GM19397 (cell line): ENCODE data around the gene DGCR2.
"Not testable (repeated sequence)": the region's sequence is repeated elsewhere in the genome, so short reads cannot be mapped to it uniquely, and the experiment has no call there.

Experiments used
- ATAC-seq: cut with Tn5 transposase; IDR thresholded peaks from one replicate; pipeline ENCODE4 v1.9.1; 2021; ENCODE audit warnings: mild to moderate bottlenecking, moderate library complexity; ENCODE audit not compliant: unreplicated experiment

The DGCR2 gene

GRCh38 chr22:19044381-19044780 is 77.8 kb downstream of the DGCR2 start:
- no peak for ATAC-seq

- no peak for ATAC-seq
Observed at GRCh38 chr22:19043121-19044085, 78.8 kb downstream of the DGCR2 start.

- ATAC-seq, result no peak
Observed at GRCh38 chr22:19042285-19043120, 79.7 kb downstream of the DGCR2 start.

DNA sequence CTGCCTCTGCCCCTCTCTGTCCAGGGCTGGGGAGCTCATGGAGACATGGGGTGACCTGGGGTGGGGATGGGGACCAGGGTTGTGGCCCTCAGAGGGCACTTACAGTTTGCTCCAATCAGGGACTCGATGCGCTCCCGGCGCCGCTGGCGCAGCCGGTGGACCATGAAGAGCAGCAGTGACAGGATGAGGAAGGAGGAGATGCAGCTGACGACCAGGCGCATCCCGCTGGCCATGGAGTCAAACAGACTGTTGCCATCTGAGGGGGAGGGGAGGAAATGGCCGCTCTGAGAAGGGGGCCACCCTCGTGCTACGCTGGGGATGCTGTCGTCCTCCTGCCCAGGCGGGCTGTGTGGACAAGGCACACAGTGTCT is 80.5 kb downstream of the DGCR2 start:
- no peak for ATAC-seq

DNA sequence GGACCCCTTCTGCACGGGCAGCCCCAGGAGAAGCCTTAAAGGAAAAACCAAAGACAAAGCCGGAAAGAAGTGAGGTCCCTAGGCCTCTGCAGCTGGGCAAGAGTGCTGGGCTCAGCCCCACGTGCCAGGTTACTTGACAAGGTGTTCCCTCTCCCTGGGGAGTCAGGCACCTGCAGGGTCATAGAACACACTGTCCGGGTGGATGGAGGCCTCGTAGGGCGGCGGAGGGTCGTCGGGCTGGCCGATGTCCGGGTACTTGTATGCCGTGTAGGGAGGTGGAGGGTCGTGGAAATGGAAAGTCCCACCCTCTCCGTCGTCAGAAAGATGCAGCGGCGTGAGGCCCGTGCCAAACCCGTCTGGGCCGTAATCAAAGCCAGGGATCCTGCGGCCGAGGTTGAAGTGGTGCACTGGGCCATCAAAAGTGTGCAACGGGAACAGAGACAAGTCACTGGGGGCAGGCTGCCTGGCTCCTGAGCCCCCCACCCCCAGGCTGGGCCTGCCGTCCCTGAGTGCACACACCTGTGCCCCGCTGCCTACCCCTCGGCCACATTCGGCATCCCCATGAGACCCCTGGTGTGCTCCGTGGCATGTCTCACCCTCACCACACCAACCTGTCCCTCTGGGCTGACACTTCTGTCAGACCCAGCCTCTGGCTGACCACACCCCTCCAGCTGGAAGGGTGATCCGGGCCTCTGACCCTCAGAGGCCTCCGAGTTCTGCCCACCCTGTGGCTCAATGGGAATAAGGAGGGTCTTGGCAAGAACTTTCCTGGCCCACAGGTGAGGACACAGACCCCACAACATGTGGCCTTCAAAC is 81.1 kb downstream of the DGCR2 start:
- ATAC-seq, result no peak

DNA sequence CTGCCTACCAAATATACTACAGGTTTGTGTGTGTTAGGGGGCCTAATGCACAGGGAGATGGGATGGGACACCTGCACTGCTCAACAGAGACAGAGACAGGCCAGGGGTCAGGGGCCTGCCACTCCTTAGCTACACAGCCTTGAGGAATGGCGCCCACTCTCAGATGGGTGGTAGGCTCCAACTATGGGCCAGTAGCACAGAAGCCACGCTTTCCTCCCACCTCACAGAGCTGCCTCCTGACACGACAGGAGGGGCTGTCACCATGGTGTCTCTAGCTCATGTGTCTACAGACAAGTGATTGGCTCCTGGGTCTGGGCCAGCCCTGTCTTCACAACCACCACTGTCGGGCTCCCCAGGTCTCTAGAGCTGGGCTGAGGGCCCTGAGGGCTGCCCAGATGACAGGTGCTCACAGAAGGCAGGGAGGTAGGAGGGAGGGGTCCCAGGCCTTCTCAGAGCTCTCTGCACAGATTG is 81.8 kb downstream of the DGCR2 start:
- ATAC-seq, result no peak

DNA sequence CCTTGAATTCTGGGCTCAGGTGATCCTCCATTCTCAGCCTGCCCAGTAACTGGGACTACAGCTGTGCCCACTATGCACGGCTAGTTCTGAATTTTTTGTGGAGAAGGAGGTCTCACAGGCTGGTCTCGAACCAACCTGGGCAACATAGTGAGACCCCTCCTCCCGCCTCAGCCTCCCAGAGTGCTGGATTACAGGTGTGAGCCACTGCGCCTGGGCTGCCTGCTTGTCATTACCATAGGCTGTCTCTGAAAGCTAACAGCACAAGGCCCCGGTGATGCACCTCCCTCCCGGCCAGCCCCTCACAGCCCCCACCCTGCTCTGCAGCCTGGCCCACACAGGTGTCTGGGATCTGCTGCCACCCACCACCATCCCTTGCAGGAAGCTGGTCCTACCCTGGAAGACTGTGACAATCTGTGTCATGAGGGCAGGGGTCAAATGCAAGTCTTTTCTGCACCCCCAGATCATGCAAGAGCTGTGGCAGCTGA is 82.4 kb downstream of the DGCR2 start:
- no peak for ATAC-seq

DNA sequence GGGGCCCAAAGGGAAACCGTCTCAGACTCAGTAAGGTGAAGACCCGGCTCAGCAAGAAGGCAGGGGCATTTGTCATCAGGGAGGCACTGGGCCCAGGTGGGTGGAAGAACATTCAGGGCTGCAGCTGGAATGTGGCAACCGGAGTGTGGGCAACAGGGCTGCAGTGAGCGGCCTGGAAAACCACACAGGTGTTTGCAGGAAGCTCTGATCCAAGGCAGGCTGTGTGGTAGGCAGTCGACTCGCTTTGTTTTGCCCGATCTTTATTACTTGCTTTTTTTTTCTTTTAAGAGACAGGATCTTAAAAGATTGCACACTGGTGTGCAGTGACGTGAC is 82.8 kb downstream of the DGCR2 start:
- ATAC-seq, result no peak

DNA sequence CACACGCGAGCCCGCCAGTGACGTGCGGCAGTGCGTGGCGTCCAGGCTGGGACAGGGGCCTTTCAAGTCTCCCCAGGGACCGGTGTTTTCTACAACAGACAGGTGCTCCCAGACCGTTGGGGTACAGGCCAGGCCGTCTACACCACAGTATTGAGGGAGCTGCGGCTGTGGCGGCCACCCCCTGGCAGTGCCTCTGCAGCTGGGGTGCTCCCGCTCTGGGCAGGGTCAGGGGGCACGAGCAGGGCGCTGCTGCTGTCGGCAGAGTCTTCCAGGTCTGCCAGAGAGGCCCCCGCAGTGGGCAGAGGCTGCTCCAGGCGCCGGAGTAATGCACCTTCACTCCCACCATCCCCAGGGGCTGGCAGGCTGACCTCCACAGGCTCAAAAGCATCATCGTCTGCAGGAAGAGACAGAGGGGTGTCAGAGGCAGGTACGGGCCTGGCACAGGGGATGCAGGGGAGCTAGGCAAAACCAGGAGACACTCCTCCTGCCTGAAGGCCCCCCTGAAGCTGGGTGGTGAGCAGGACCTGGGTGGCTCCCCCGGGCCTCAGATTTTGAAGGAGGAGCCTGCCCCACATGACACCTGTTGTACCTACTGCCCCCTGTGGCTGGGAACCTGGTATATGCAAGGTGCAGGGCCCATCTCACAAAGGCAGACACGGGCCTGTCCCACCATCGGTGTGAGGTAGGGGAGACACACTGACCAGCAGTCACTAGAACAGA is 83.3 kb downstream of the DGCR2 start:
- ATAC-seq, result no peak

GRCh38 chr22:19038164-19038546 is 84.1 kb downstream of the DGCR2 start:
- ATAC-seq, result no peak

DNA sequence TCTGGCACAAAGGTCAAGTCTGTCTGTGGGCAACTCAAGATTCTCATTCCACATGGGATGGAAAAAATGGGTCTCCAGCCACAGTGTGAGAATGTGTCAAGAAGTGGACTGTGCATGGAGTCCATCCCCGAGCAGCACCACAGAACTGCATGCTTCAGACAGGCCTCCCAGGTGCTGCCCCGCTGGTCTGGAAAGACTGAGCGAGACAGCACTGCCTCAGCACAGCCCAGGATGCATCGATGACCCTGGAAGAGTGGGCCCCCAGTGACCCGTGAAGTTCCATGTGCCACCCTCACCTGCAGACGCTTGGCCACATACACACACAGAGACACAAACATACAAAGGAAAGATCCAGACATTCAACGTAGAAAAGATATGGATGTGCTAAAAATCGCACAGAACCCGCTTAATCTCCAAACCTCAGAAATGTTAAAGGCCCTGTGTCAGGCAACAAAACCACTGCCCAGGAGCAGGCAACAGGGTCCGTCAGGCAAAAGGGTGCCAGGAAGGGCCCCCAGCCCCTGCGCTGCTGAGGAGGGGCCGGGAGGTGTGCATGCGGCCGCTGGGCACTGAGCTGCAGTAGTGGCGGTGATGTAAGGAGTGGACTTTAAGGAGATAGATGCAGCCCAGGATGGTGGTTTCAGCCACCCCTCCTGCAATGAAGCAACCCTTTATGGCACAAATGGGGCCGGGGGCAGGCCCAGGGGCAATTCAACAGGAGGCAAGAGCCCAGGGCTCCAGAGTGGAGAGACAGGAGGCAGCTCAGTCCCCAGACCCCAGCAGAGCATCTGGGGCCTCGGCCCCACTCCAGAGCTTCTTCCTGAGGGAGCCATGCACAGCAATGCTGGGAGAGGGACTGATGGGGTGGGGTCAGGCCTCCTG is 84.7 kb downstream of the DGCR2 start:
- no peak for ATAC-seq

DNA sequence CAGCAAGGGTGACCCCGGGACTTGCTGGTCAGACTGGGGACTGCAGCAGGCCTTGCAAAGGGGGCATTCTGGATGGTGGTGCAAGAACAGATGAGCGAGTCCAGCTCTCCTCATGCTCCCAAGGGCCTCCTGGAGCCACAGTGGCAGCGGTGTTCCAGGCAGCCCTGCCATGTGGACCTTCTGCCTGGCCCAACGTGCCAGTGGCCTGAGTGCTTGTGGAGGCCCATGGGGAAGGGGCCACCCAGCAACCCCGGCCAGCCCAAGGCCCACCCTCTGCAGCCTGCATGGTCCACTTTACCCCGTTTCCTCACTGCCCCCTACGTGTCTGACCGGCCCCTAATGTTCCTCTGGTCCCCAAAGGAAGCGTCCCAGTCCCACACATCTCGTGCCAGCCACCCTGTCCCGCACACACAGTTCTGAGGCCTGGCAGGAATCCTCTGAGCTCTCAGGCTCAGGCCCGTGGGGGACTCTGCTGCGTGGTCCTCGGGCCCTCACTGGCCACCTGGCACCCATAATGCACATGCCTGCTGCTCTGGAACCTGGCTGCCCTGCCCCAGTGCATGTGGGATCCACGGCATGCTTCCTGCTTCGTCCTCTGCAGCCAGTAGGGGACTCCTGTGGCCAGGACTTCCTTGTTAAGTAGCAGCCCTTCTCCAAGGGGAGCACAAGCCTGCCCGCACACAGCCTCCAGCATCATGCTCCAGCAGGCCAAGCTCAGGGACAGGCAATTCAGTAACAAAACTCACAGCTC is 85.5 kb downstream of the DGCR2 start:
- no peak for ATAC-seq

- ATAC-seq, result no peak
Observed at GRCh38 chr22:19036229-19036522, 86.0 kb downstream of the DGCR2 start.

- ATAC-seq, result no peak
Observed at GRCh38 chr22:19035474-19036228, 86.6 kb downstream of the DGCR2 start.

GRCh38 chr22:19035126-19035473 is 87.1 kb downstream of the DGCR2 start:
- ATAC-seq, result not testable (repeated sequence)

GRCh38 chr22:19034724-19035120 is 87.5 kb downstream of the DGCR2 start:
- ATAC-seq, result not testable (repeated sequence)

DNA sequence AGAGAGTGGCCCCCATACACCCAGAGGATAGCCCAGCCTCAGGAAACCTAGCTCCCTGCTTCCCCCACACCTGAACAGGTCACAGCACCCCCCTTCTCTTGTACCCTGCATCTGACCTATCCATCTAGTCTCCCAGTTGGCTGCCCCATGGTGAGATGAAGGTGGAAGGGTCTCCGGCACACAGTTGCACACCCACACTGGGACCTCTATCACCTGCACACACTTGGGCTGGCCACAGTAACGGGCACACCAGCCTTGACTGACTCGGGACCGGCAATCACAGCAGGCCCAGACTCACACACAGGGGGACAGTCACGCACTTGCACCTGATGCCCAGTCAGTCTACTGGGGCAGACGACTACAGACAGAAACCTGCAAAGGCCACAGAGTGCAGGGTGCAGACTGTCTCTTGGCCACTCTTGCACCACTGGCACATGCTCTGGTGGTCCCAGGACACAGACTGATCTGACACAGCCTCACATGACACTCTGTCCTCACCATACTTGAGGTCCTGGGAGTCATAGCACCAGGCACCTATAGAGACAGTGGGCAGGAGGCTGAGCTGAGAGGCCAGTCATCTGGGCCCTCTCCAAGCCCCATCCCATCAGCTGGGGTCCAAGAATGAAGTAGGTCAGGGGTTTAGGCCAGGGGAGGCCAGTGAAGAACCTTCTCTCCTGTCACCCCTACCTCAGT is 88.0 kb downstream of the DGCR2 start:
- not testable (repeated sequence) for ATAC-seq

GRCh38 chr22:19033568-19033905 is 88.7 kb downstream of the DGCR2 start:
- ATAC-seq, result not testable (repeated sequence)
